Measurements from ENCODE around the gene UGT3A2. TPM values are rescaled to one million over a fixed set of nuclear protein-coding genes. Genes with fewer than 3 reads are reported as not detected.

UGT3A2 gene
- total and polyA plus RNA-seq, 2 of the 8 experiments (the other 6 are each of a cell fraction or from before 2014, with no cell fraction given), result 19.4 to 28.8 TPM

- H2AFZ ChIP-seq (ENCODE audit: low read length), result no peak overlapping the region
- H2BK20ac ChIP-seq (ENCODE audit: low read length), result no peak overlapping the region
- POLR2A ChIA-PET (ENCODE audit: partially characterized antibody), result interaction anchor here (0.7 kb wide), 1 partner anchor 9 kb away, joined by 3 read pairs; the partner anchor contains the start of gene UGT3A1
- no peak overlapping the region for H3K56ac ChIP-seq (replicated peaks; ENCODE audit: insufficient read length, low read depth, low read length)
- H2BK5ac ChIP-seq (ENCODE audit: low read depth, low read length), result no peak overlapping the region
- WGBS, 2 experiments (ENCODE audit: extremely low coverage in 1 of 2, insufficient coverage in 1 of 2, insufficient read length in 1 of 2, insufficient replicate concordance in 2 of 2, low coverage in 1 of 2, low lambda C conversion rate in 2 of 2, missing lambda C conversion rate in 1 of 2), result 91% methylated on average over 1 of the region's 1 CpG; no CpG with 5 or more reads in 1 of the 2 experiments
- no peaks in the 10 kb centered on the region for H3K27me3 ChIP-seq (replicated peaks in 1 of 4; ENCODE audit: control insufficient read depth in 3 of 4, extremely low read depth in 1 of 4, insufficient read depth in 3 of 4, low read length in 3 of 4)
- no peak overlapping the region for H2AK5ac ChIP-seq (ENCODE audit: low read depth, low read length)
- FAIRE-seq, result no peak
- no peak overlapping the region for H4K5ac ChIP-seq (ENCODE audit: insufficient read length, low read depth, low read length)
- TF ChIP-seq SP1 (IDR thresholded peaks at IDR 0.05; ENCODE audit: low read depth, low read length) (no peak), GABPA (IDR thresholded peaks at IDR 0.05; ENCODE audit: borderline replicate concordance, insufficient read depth, low read length) (no peak), KDM5A (IDR thresholded peaks at IDR 0.05; ENCODE audit: low read length) (no peak), HDAC2 (IDR thresholded peaks at IDR 0.05; ENCODE audit: borderline replicate concordance in 1 of 2, low read depth in 2 of 2, low read length in 2 of 2) (no peak), BCL11A (IDR thresholded peaks at IDR 0.05; ENCODE audit: low read depth in 2 of 2, low read length in 2 of 2) (no peak), JUND (IDR thresholded peaks at IDR 0.05; ENCODE audit: low read length) (no peak), RFX5 (IDR thresholded peaks at IDR 0.05; ENCODE audit: borderline replicate concordance, low read depth, low read length) (no peak), CBX5 (IDR thresholded peaks at IDR 0.05; ENCODE audit: low read depth, low read length) (no peak), RAD21 (IDR thresholded peaks at IDR 0.05 in 1 of 2, conservative IDR thresholded peaks at IDR 0.05 in 1 of 2; ENCODE audit: low read depth in 2 of 2, low read length in 2 of 2) (no peak), NRF1 (IDR thresholded peaks at IDR 0.05; ENCODE audit: low read depth, low read length) (no peak), SAP30 (IDR thresholded peaks at IDR 0.05; ENCODE audit: insufficient read depth, insufficient replicate concordance, low read length) (no peak)
- TF ChIP-seq, protein P1, sequence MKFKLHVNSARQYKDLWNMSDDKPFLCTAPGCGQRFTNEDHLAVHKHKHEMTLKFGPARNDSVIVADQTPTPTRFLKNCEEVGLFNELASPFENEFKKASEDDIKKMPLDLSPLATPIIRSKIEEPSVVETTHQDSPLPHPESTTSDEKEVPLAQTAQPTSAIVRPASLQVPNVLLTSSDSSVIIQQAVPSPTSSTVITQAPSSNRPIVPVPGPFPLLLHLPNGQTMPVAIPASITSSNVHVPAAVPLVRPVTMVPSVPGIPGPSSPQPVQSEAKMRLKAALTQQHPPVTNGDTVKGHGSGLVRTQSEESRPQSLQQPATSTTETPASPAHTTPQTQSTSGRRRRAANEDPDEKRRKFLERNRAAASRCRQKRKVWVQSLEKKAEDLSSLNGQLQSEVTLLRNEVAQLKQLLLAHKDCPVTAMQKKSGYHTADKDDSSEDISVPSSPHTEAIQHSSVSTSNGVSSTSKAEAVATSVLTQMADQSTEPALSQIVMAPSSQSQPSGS (IDR thresholded peaks at IDR 0.05; ENCODE audit: low read length), result no peak
- H3K9me3 ChIP-seq (ENCODE audit: insufficient read depth in 2 of 2, low read depth in 1 of 2, low read length in 1 of 2), result no peaks in the 10 kb centered on the region
- CTCF ChIA-PET (ENCODE audit: partially characterized antibody), result interaction anchor here (0.6 to 1.1 kb wide), 5 partner anchors 36 to 1117 kb away, joined by 3 to 4 read pairs (median 3); no protein-coding TSS in a partner anchor
- H2BK120ac ChIP-seq (replicated peaks; ENCODE audit: low read depth, low read length), result no peak overlapping the region
- no peaks in the 10 kb centered on the region for H3K4me1 ChIP-seq (replicated peaks in 1 of 4; ENCODE audit: control insufficient read depth in 3 of 4, insufficient read depth in 4 of 4, low read length in 3 of 4)
- H3K27ac ChIP-seq (ENCODE audit: low read depth, low read length), result no peak overlapping the region
- no peak overlapping the region for H3K18ac ChIP-seq (ENCODE audit: extremely low read depth, low read length)
- no peak overlapping the region for H3K4me3 ChIP-seq (ENCODE audit: extremely low read depth in 1 of 4, insufficient read depth in 2 of 4, low read depth in 3 of 4, low read length in 4 of 4)
- H3K79me2 ChIP-seq (ENCODE audit: control insufficient read depth in 1 of 2, insufficient read depth in 2 of 2, low read length in 2 of 2), result no peaks in the 10 kb centered on the region
- no peak overlapping the region for H3K23ac ChIP-seq (ENCODE audit: insufficient read length)
- H3K4ac ChIP-seq (replicated peaks; ENCODE audit: insufficient read length, low read depth, low read length), result no peak overlapping the region
- no peak overlapping the region for H4K91ac ChIP-seq (replicated peaks; ENCODE audit: insufficient read length, low read length)
- H3K79me1 ChIP-seq (ENCODE audit: low read depth, low read length), result no peaks in the 10 kb centered on the region
- no peak overlapping the region for H3K9ac ChIP-seq (replicated peaks in 1 of 4; ENCODE audit: extremely low read depth in 1 of 4, low read depth in 3 of 4, low read length in 3 of 4)
- no peak overlapping the region for H3K4me2 ChIP-seq (ENCODE audit: insufficient read depth in 1 of 2, low read depth in 2 of 2, low read length in 2 of 2)
- H4K20me1 ChIP-seq (replicated peaks in 1 of 2; ENCODE audit: control insufficient read depth in 1 of 2, insufficient read depth in 2 of 2, low read length in 2 of 2), result peaks cover 0 to 1% of the 10 kb centered on the region in 2 experiments
- no peak overlapping the region for H3K14ac ChIP-seq (ENCODE audit: insufficient read length)
- no peaks in the 10 kb centered on the region for H3K36me3 ChIP-seq (ENCODE audit: control insufficient read depth in 2 of 4, insufficient read depth in 4 of 4, low read length in 3 of 4)
- H3K23me2 ChIP-seq (ENCODE audit: low read depth, low read length), result no peaks in the 10 kb centered on the region; the same call in 1 of the 2 replicates
- no peak overlapping the region for H4K8ac ChIP-seq (ENCODE audit: extremely low read depth, insufficient read depth, low read length)
- DNase-seq (ENCODE audit: low read depth in 1 of 2, low spot score in 2 of 2), result no peak
- H2BK15ac ChIP-seq (ENCODE audit: low read length), result no peak overlapping the region
- no peak overlapping the region for H2BK12ac ChIP-seq (ENCODE audit: low read depth, low read length)
Measured at GRCh38 chr5:35999547-35999946, 67.1 kb downstream of the UGT3A2 start.

All from H1 (cell line).